ENCODE data around the gene KARS1.

The KARS1 gene

DNA sequence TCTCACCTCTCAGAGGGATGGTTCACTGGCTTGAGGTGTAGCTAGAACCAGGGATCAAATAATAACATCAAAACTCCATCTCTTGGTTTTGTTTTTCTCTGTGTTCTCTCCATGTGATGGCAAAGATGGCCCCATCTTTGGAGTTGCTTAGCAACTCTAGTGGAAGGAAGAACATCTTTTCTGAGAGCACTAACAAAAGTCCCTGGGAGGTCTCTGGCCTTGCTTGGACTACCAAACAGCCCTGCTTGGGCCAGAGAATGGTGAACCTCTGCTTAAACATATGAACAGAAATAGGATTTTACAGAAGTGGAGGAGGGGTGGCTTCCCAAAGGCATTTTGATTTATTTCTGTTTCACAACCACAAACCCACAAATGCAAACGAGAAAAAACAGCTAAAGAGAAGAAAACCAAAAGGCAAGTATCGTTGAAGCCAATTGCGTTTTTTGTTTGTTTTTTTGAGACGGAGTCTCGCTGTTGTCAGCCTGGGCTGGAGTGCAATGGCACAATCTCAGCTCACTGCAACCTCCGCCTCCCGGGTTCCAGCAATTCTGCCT, 68.1 kb downstream of the KARS1 start:
- DNase-seq: no peak

DNA sequence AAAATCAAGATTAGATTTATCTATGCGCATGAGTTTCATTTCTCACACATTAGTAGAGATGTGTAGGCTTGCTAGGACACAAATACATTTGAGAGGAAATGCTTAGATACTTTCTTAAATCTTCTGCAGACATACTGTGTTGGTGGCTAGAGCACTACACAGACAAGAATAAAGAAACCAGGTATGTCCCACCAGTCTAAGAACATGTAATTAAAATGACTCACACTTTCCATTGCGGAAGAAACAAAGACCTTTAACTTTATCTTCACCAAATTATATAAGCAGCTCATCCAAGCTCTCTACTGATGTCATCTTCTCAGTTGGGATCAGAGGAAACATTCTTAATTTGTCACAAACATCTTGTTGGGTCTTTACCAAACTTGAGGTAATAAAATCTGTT, 68.7 kb downstream of the KARS1 start:
- DNase-seq: no peak

DNA sequence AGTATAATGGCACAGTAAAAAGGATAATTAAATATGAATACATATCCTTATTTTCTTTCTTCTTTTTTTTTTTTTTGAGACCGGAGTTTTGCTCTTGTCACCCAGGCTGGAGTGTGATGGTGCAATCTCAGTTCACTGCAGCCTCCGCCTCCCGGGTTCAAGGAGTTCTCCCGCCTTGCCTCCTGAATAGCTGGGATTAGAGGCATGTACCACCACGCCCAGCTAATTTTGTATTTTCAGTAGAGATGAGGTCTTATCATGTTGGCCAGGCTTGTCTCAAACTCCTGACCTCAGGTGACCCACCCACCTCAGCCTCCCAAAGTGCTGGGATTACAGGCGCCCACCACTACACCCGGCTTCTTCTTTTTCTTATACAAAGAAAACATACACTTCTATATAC, 69.3 kb downstream of the KARS1 start:
- DNase-seq: no peak
